Measurements from ENCODE around the gene DPYD.

The DPYD gene

GRCh38 chr1:97603218-97603617, 317.6 kb downstream of the DPYD start:
- DNase-seq: no peak

DNA sequence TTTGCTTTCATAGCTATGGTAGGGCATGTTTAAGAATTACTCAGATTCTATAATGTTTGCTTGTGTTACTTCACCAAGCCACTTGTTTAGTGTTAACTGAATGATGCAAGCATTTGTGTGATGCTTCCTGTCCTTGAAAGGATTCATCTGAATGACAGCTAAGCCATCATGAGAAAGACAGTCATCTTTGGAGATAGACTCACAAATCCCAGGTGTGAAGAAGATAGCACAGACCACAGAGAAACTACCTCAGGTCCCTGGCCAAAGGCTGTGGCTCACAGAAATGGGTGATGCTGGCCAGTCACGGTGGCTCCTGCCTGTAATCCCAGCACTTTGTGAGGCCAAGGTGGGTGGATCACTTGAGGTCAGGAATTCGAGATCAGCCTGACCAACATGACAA, 321.4 kb downstream of the DPYD start:
- DNase-seq: no peak

DNA sequence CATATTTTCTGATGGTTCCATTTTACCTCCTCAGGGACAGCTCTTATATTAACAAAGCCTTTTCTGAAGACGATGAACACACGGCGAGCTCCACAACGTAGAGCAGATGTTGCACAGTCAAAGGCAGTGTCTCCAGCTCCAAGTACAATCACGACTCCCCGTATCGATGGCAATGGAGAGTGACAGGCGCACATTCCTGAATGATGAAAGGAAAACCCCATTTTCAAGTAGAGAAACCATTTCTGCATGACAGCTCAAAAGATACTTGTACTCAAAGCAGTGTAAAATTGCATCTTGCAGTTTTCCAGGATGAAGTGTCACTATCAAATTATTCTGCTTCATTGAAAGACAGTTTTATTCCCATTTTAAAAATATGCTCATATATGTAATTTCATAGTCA, 327.6 kb downstream of the DPYD start:
- no peak for DNase-seq

GRCh38 chr1:97588772-97589171, 332.1 kb downstream of the DPYD start:
- no peak for DNase-seq

- DNase-seq: no peak
These were observed 339.2 kb downstream of the DPYD start for GRCh38 chr1:97581614-97582051.

GRCh38 chr1:97577613-97578012, 343.2 kb downstream of the DPYD start:
- no peak for DNase-seq

GRCh38 chr1:97573553-97573952, 347.3 kb downstream of the DPYD start:
- no peak for DNase-seq

GRCh38 chr1:97572561-97572960, 348.3 kb downstream of the DPYD start:
- no peak for DNase-seq

DNA sequence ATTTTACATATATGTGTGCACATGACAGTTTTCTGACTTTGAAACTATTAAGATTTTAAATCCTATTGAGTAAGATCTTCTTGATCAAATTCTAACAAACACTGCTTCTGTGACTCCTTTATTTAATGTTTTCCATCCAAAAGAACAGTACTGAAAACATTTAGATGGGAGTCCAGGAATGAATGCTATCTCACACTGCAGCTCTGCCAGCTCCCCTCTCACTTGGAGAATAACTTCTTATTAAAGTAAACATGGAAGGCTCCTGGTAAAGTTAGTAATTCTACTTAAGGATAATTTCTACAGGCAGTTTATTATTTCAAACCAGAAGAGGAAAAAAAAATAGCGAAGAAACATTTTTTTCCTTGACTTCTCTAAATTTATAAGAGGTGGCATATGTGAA, 349.1 kb downstream of the DPYD start:
- no peak for DNase-seq

DNA sequence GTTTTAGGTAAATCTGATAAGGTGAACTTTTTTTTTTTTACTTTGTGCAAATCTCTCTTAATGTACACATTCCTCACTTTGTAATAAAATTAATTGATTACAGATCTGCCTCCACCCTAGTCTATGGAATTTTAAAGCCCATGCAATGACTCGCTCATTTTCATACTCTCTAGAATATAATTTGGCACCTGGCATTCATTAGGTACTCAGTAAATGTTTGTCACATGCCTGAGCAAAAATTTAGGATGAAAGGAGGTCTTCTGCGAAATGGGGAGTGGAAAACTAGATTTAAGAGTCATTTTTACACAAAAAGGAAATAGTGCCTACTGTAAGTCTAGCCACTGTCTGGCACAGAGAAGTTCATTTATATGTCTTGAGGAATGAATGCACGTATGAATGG, 350.1 kb downstream of the DPYD start:
- no peak for DNase-seq

DNA sequence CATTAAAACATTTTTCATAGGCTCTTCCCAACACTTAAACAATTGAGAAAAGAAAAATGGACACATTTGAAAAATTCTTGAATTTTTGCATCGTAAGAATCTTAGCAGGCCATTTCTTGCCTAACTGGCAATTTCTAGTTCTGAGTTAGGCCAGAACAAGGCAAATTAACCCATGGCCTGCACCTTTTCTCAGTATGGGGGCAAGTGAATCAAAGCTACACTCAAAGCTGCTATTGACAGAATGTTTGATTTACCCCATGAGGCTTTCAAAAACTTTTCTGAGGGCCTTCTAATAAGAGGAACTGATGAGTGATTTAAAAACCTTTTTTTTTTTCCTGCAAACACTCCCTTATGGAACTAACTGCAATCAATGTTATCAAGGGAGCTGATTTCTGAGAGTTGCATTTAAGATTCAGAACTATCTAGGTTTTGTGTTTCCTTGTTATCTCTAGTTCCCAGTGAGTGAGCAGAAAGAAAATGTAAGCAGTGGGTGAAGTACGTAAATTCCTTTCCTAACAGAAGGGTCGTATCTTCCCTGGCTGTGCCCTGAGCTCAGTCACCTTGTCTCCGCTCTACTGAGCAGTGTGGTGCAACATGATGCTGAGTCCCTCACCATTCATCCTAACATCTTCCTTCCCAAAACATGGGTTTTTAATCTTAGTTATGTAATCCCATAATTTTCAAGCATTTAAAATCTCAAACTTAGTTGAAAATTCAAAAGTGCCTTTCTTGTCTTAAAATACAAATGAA, 353.7 kb downstream of the DPYD start:
- no peak for DNase-seq

GRCh38 chr1:97565886-97566285, 354.9 kb downstream of the DPYD start:
- no peak for DNase-seq

GRCh38 chr1:97563926-97564325, 356.9 kb downstream of the DPYD start:
- no peak for DNase-seq

DNA sequence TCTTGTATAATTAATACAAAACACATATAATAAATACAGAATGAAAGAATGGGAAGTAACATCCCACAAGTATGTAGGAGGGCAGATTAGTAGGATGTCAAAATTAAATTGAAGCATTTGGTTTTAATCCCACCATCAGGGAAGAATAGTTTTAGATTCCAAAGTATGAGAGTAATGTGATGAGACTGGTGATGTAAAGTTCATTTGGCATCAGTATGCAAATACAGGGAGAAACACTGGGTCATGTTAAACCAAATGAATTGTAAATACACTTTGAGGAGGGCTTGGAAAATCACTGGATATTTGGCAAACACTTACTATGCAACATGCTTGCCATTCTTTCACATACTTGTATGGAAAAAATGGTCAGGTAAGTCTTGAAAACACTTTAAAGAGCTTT, 358.8 kb downstream of the DPYD start:
- DNase-seq: no peak

- no peak for DNase-seq
These were observed 360.1 kb downstream of the DPYD start for GRCh38 chr1:97560714-97561113.

DNA sequence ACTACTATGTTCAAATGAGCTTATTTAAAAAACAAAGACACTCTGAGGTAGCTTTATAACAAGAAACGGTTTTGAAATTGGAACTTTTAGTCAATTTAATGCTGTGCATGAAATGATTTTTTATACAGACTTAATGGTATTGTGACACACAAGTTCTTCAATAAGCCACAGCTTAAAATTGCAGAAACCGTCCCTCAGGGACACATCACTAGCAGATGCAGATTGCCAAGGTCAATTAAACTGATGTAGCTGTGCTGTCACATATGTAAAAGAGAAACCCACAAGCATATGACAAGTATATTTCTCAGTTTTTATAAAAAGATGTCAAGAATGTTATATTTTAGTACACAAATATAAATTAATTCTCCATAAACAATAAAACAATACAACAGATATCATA, 366.9 kb downstream of the DPYD start:
- no peak for DNase-seq

DNA sequence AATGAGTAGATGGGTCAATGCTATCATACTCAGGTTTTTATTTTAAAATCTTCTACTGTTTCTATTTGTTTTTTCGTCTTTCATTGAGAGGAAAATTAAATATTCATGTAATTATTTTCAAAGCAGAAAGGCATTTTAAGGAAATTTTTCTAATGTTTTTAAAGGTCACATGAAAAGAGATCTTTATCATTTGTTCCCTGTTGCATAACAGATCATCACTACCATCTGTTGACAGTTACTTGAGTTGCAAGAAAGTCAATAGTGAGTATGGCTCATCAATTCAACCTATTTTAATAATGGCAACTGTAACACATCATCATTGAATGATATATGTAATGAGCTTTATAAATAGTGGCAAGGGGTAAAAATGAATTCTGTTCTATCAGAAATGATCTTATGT, 369.7 kb downstream of the DPYD start:
- DNase-seq: no peak

DNA sequence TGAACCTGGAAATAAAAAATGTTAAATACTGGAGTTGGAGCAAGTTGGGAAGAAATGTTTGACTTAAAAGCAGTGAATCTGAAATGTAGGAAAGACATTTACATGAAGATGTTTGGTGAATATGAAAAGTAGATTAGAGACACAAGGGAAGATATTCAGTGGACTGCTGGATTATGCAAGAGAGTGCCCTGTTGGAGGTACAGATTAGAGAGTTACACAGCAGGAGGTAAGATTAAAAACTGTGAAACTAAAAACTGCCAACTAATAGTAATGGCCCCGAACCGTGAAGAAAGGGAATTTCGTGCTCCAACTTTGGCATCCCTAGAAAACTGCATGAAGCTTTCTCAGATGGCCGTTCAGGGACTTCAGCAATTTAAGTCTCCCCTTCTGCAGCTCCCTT, 375.4 kb downstream of the DPYD start:
- no peak for DNase-seq

- no peak for DNase-seq
These were observed 380.4 kb downstream of the DPYD start for GRCh38 chr1:97540346-97540888.

- no peak for DNase-seq
These were observed 382.7 kb downstream of the DPYD start for GRCh38 chr1:97538113-97538512.

GRCh38 chr1:97533358-97533757, 387.5 kb downstream of the DPYD start:
- no peak for DNase-seq

DNA sequence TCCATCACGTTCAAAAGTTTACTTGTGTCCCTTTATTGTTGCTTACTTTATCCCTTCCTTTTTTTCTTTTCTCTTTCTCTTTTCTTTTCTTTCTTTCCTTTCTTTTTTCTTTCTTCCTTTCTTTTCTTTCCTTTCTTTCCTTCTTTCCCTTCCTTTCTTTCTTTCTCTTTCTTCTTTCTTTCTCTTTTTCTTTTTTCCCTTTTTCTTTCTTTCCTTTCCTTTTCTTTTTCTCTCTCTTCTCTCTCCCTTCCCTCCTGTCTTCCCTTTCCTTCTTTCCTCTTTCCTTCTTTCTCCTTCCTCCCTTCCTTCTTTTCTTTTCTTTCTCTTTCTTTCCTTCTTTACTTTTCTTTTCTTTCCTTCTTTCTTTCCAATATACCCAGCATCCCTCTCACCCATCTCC, 391.2 kb downstream of the DPYD start:
- no peak for DNase-seq

GRCh38 chr1:97524211-97524610, 396.6 kb downstream of the DPYD start:
- DNase-seq: no peak

- no peak for DNase-seq
These were observed 404.2 kb downstream of the DPYD start for GRCh38 chr1:97516588-97516987.

- DNase-seq: no peak
These were observed 412.1 kb downstream of the DPYD start for GRCh38 chr1:97508653-97509218.
